Trophoblast cell (in vitro differentiated cells and primary cell): ENCODE measurements around the gene RAB6B.

Experiments used
- DNase-seq, 2 donors: peaks; one replicate each; pipeline ENCODE4 v3.0.0-alpha.2; 2016
- H2AFZ ChIP-seq: 2 replicates; pipeline ENCODE4 v1.6.1; 2013; ENCODE audit warnings: low read length, moderate library complexity, mild to moderate bottlenecking; ENCODE audit not compliant: insufficient read depth, poor library complexity
- H2AK5ac ChIP-seq: 2 replicates; pipeline ENCODE4 v1.6.1; 2013; ENCODE audit warnings: mild to moderate bottlenecking, low read length
- H2BK120ac ChIP-seq: 2 replicates; pipeline ENCODE4 v1.6.1; 2013; ENCODE audit warnings: low read length, mild to moderate bottlenecking, moderate library complexity; ENCODE audit not compliant: insufficient read depth, poor library complexity
- H2BK12ac ChIP-seq: 2 replicates; pipeline ENCODE4 v1.6.1; 2013; ENCODE audit warnings: mild to moderate bottlenecking, low read length, moderate library complexity
- H2BK5ac ChIP-seq: 2 replicates; pipeline ENCODE4 v1.6.1; 2013; ENCODE audit warnings: low read length, low read depth, moderate library complexity, mild to moderate bottlenecking; ENCODE audit not compliant: poor library complexity
- H3K14ac ChIP-seq: 2 replicates; pipeline ENCODE4 v1.6.1; 2013; ENCODE audit warnings: mild to moderate bottlenecking, low read length
- H3K18ac ChIP-seq: 2 replicates; pipeline ENCODE4 v1.6.1; 2013; ENCODE audit warnings: mild to moderate bottlenecking, low read length
- H3K23ac ChIP-seq: 2 replicates; pipeline ENCODE4 v1.6.1; 2013; ENCODE audit warnings: low read length
- H3K27ac ChIP-seq: 2 replicates; pipeline ENCODE4 v1.5.1; 2013; ENCODE audit warnings: low read depth, mild to moderate bottlenecking, inconsistent platforms, low read length, moderate library complexity
- H3K27me3 ChIP-seq: 2 replicates; pipeline ENCODE4 v1.6.1; 2013; ENCODE audit warnings: inconsistent platforms, mild to moderate bottlenecking, low read length, moderate library complexity; ENCODE audit not compliant: insufficient read depth
- H3K36me3 ChIP-seq, 2 experiments: 1 replicate in 1 of 2; 2 replicates in 1 of 2; pipeline ENCODE4 v1.6.1; 2013; ENCODE audit warnings: low read length in 2 of 2, mild to moderate bottlenecking in 2 of 2, moderate library complexity in 1 of 2; ENCODE audit not compliant: insufficient read depth in 2 of 2, control insufficient read depth in 1 of 2
- H3K4ac ChIP-seq: 2 replicates; pipeline ENCODE4 v1.6.1; 2013; ENCODE audit warnings: low read depth, mild to moderate bottlenecking, low read length, moderate library complexity
- H3K4me1 ChIP-seq, 2 experiments: 1 replicate in 1 of 2; 2 replicates in 1 of 2; pipeline ENCODE4 v1.6.1; 2013; ENCODE audit warnings: low read length in 2 of 2, mild to moderate bottlenecking in 2 of 2, moderate library complexity in 1 of 2; ENCODE audit not compliant: insufficient read depth in 2 of 2, control insufficient read depth in 1 of 2
- H3K4me2 ChIP-seq: 2 replicates; pipeline ENCODE4 v1.6.1; 2013; ENCODE audit warnings: inconsistent platforms, mild to moderate bottlenecking, low read length, moderate library complexity
- H3K4me3 ChIP-seq: 2 replicates; pipeline ENCODE4 v1.5.1; 2013; ENCODE audit warnings: mild to moderate bottlenecking, low read depth, low read length, inconsistent platforms
- H3K79me1 ChIP-seq: one replicate; pipeline ENCODE4 v1.6.1; 2013; ENCODE audit warnings: low read length
- H3K79me2 ChIP-seq: 2 replicates; pipeline ENCODE4 v1.6.1; 2013; ENCODE audit warnings: low read length, mild to moderate bottlenecking; ENCODE audit not compliant: control insufficient read depth, insufficient read depth, poor library complexity
- H3K9ac ChIP-seq: 2 replicates; pipeline ENCODE4 v1.6.1; 2013; ENCODE audit warnings: mild to moderate bottlenecking, low read length
- H3K9me3 ChIP-seq: 2 replicates; pipeline ENCODE4 v1.6.1; 2013; ENCODE audit warnings: low read depth, mild to moderate bottlenecking, control low read depth, inconsistent platforms, low read length; ENCODE audit not compliant: insufficient read depth
- H4K12ac ChIP-seq: 2 replicates; pipeline ENCODE4 v1.6.1; 2013; ENCODE audit warnings: low read depth, mild to moderate bottlenecking, low read length, moderate library complexity
- H4K8ac ChIP-seq: 2 replicates; pipeline ENCODE4 v1.6.1; 2013; ENCODE audit warnings: low read depth, mild to moderate bottlenecking, low read length, moderate library complexity
- H4K91ac ChIP-seq: one replicate; pipeline ENCODE4 v1.6.1; 2013; ENCODE audit warnings: low read depth, mild to moderate bottlenecking, low read length, moderate library complexity
- WGBS: extraction: QIAGEN DNeasy Blood & Tissue Kit; methylation state at CpG from one replicate; pipeline ENCODE4 v1.1.7; 2013; ENCODE audit warnings: missing lambda C conversion rate; ENCODE audit not compliant: insufficient read length, insufficient coverage; ENCODE audit errors: extremely low coverage; 5-methylcytosine and 5-hydroxymethylcytosine counted together

The RAB6B gene

GRCh38 chr3:133805384-133805701, 90.3 kb downstream of the RAB6B start:
- Histone ChIP-seq H3K79me2 (peaks cover 4% of the 10 kb centered on the region), H3K14ac (no peak overlapping the region), H2AFZ (peak overlapping the region; percentile 79), H3K9me3 (no peaks in the 10 kb centered on the region), H3K27ac (no peak overlapping the region), H2BK120ac (no peak overlapping the region), H3K4ac (no peak overlapping the region), H4K91ac (no peak overlapping the region), H3K18ac (no peak overlapping the region), H2BK12ac (no peak overlapping the region), H3K4me3 (no peak overlapping the region), H3K79me1 (no peaks in the 10 kb centered on the region), H3K36me3 (peaks cover 3 to 4% of the 10 kb centered on the region in 2 experiments), H3K4me1 (peaks cover 0 to 4% of the 10 kb centered on the region in 2 experiments), H4K8ac (peak overlapping the region; percentile 59), H3K9ac (no peak overlapping the region), H3K23ac (no peak overlapping the region), H2BK5ac (no peak overlapping the region), H4K12ac (no peak overlapping the region), H3K4me2 (peak overlapping the region; percentile 82), H2AK5ac (no peak overlapping the region), H3K27me3 (no peaks in the 10 kb centered on the region)
- DNase-seq: no peak
- no CpG with 5 or more reads among the region's 15 CpGs for WGBS

GRCh38 chr3:133804896-133805295, 90.8 kb downstream of the RAB6B start:
- no peaks in the 10 kb centered on the region for H3K27me3 ChIP-seq

GRCh38 chr3:133803469-133803868, 92.2 kb downstream of the RAB6B start:
- Histone ChIP-seq H3K9me3 (no peaks in the 10 kb centered on the region), H3K27ac (no peak overlapping the region), H2BK5ac (no peak overlapping the region), H4K91ac (no peak overlapping the region), H3K9ac (no peak overlapping the region), H3K23ac (no peak overlapping the region), H3K18ac (no peak overlapping the region), H2AK5ac (no peak overlapping the region), H2AFZ (no peak overlapping the region), H2BK120ac (no peak overlapping the region), H3K36me3 (peaks cover 0 to under 1% of the 10 kb centered on the region in 2 experiments), H3K27me3 (no peaks in the 10 kb centered on the region), H3K4me3 (no peak overlapping the region), H4K8ac (no peak overlapping the region), H3K4ac (no peak overlapping the region), H3K14ac (no peak overlapping the region), H2BK12ac (no peak overlapping the region), H3K4me1 (peaks cover 0 to 4% of the 10 kb centered on the region in 2 experiments), H4K12ac (no peak overlapping the region), H3K4me2 (no peak overlapping the region), H3K79me1 (no peaks in the 10 kb centered on the region), H3K79me2 (peaks cover 4% of the 10 kb centered on the region)
- WGBS: no CpG with 5 or more reads among the region's 5 CpGs
- DNase-seq: no peak

More at GRCh38 chr3:133804896-133805295, 90.8 kb downstream of the RAB6B start:
- no peak overlapping the region for H2BK5ac ChIP-seq
- WGBS: no CpG with 5 or more reads among the region's 4 CpGs
- no peaks in the 10 kb centered on the region for H3K9me3 ChIP-seq
- no peak overlapping the region for H4K12ac ChIP-seq
- no peak overlapping the region for H3K23ac ChIP-seq
- H3K18ac ChIP-seq: no peak overlapping the region
- H3K79me1 ChIP-seq: no peaks in the 10 kb centered on the region
- H3K4me2 ChIP-seq: peak overlapping the region; percentile 82
- no peak overlapping the region for H3K9ac ChIP-seq
- no peak overlapping the region for H3K14ac ChIP-seq
- H2AFZ ChIP-seq: peak overlapping the region; percentile 79
- H3K27ac ChIP-seq: no peak overlapping the region
- H4K91ac ChIP-seq: no peak overlapping the region
- H3K36me3 ChIP-seq: peaks cover 1 to 3% of the 10 kb centered on the region in 2 experiments
- no peak overlapping the region for H2BK12ac ChIP-seq
- H3K79me2 ChIP-seq: peaks cover 4% of the 10 kb centered on the region
- H4K8ac ChIP-seq: no peak overlapping the region
- no peak overlapping the region for H3K4me3 ChIP-seq
- DNase-seq: peak; percentile 53 to 78
- H2BK120ac ChIP-seq: no peak overlapping the region
- no peak overlapping the region for H2AK5ac ChIP-seq
- H3K4ac ChIP-seq: no peak overlapping the region
- peaks cover 0 to 4% of the 10 kb centered on the region in 2 experiments for H3K4me1 ChIP-seq

GRCh38 chr3:133799794-133800585, 95.7 kb downstream of the RAB6B start:
- Histone ChIP-seq H2BK5ac (no peak overlapping the region), H3K4me2 (no peak overlapping the region), H3K4me1 (peaks cover 0 to under 1% of the 10 kb centered on the region in 2 experiments), H3K18ac (no peak overlapping the region), H3K27me3 (no peaks in the 10 kb centered on the region), H3K27ac (no peak overlapping the region), H3K4ac (no peak overlapping the region), H2AFZ (no peak overlapping the region), H3K79me1 (no peaks in the 10 kb centered on the region), H3K79me2 (no peaks in the 10 kb centered on the region), H3K4me3 (no peak overlapping the region), H3K36me3 (no peaks in the 10 kb centered on the region), H3K9ac (no peak overlapping the region), H3K9me3 (peaks cover 2% of the 10 kb centered on the region), H3K23ac (peak overlapping the region; percentile 3), H4K8ac (no peak overlapping the region), H2BK120ac (no peak overlapping the region), H4K12ac (no peak overlapping the region), H2BK12ac (no peak overlapping the region), H4K91ac (no peak overlapping the region), H3K14ac (no peak overlapping the region), H2AK5ac (no peak overlapping the region)
- peak; percentile 69 to 86 for DNase-seq
- no CpG with 5 or more reads among the region's 7 CpGs for WGBS
